ACC112 (cell line): ENCODE measurements around the gene ZNF618.

ENCODE experiments used
- H2AFZ ChIP-seq: fragments of 200-600 bp; sonication (generic); one replicate; pipeline ENCODE4 v1.6.0; 2017; ENCODE audit warnings: antibody characterized with exemption, low read length; ENCODE audit not compliant: unreplicated experiment
- H3K27ac ChIP-seq: fragments of 200-600 bp; sonication (generic); 2 replicates; pipeline ENCODE4 v1.5.1; 2014; ENCODE audit warnings: low read depth, mild to moderate bottlenecking, antibody characterized with exemption, low read length, moderate library complexity
- H3K27me3 ChIP-seq: fragments of 200-600 bp; sonication (generic); 2 replicates; pipeline ENCODE4 v1.6.1; 2014; ENCODE audit warnings: mild to moderate bottlenecking, antibody characterized with exemption, low read length, moderate library complexity, mixed read lengths; ENCODE audit not compliant: insufficient read depth
- H3K36me3 ChIP-seq: fragments of 200-600 bp; sonication (generic); 2 replicates; pipeline ENCODE4 v1.6.1; 2016; ENCODE audit warnings: mild to moderate bottlenecking, antibody characterized with exemption, low read length, moderate library complexity, mixed read lengths; ENCODE audit not compliant: insufficient read depth
- H3K4me1 ChIP-seq: fragments of 200-600 bp; sonication (generic); one replicate; pipeline ENCODE4 v1.6.1; 2016; ENCODE audit warnings: low read length, mixed read lengths; ENCODE audit not compliant: insufficient read depth, unreplicated experiment, control insufficient read depth
- H3K4me3 ChIP-seq: fragments of 200-600 bp; sonication (generic); 2 replicates; pipeline ENCODE4 v1.5.1; 2014; ENCODE audit warnings: mild to moderate bottlenecking, low read depth, low read length
- H3K79me2 ChIP-seq: fragments of 200-600 bp; sonication (generic); one replicate; pipeline ENCODE4 v1.6.0; 2016; ENCODE audit warnings: low read length; ENCODE audit not compliant: control insufficient read depth, unreplicated experiment, insufficient read depth

Gene ZNF618

GRCh38 chr9:113969343-113969742 is 93.2 kb downstream of the ZNF618 start:
- Histone ChIP-seq H3K36me3 (no peaks in the 10 kb centered on the region), H3K79me2 (no peaks in the 10 kb centered on the region), H3K27me3 (no peaks in the 10 kb centered on the region), H3K4me1 (peaks cover 3% of the 10 kb centered on the region), H3K27ac (no peak overlapping the region), H3K4me3 (no peak overlapping the region), H2AFZ (no peak overlapping the region)

GRCh38 chr9:113973226-113973625 is 97.1 kb downstream of the ZNF618 start:
- Histone ChIP-seq H3K27ac (no peak overlapping the region), H3K36me3 (no peaks in the 10 kb centered on the region), H2AFZ (no peak overlapping the region), H3K4me1 (peaks cover 3% of the 10 kb centered on the region), H3K4me3 (no peak overlapping the region), H3K27me3 (no peaks in the 10 kb centered on the region), H3K79me2 (no peaks in the 10 kb centered on the region)

- H3K36me3 ChIP-seq: no peaks in the 10 kb centered on the region
- no peak overlapping the region for H2AFZ ChIP-seq
- H3K27me3 ChIP-seq: no peaks in the 10 kb centered on the region
- no peaks in the 10 kb centered on the region for H3K79me2 ChIP-seq
- peaks cover 6% of the 10 kb centered on the region for H3K4me1 ChIP-seq
- H3K4me3 ChIP-seq: no peak overlapping the region
- H3K27ac ChIP-seq: no peak overlapping the region
Measured at GRCh38 chr9:113973963-113974413, 97.9 kb downstream of the ZNF618 start.

GRCh38 chr9:113976915-113977314 is 100.8 kb downstream of the ZNF618 start:
- no peaks in the 10 kb centered on the region for H3K36me3 ChIP-seq
- H3K4me1 ChIP-seq: peaks cover 12% of the 10 kb centered on the region
- H2AFZ ChIP-seq: no peak overlapping the region
- H3K4me3 ChIP-seq: no peak overlapping the region
- no peaks in the 10 kb centered on the region for H3K27me3 ChIP-seq
- no peaks in the 10 kb centered on the region for H3K79me2 ChIP-seq
- no peak overlapping the region for H3K27ac ChIP-seq

- no peaks in the 10 kb centered on the region for H3K27me3 ChIP-seq
- H3K27ac ChIP-seq: no peak overlapping the region
- H3K36me3 ChIP-seq: no peaks in the 10 kb centered on the region
- peaks cover 9% of the 10 kb centered on the region for H3K4me1 ChIP-seq
- H3K79me2 ChIP-seq: no peaks in the 10 kb centered on the region
- H3K4me3 ChIP-seq: no peak overlapping the region
- H2AFZ ChIP-seq: no peak overlapping the region
Measured at GRCh38 chr9:113978725-113979342, 102.7 kb downstream of the ZNF618 start.

GRCh38 chr9:113979343-113980127 is 103.4 kb downstream of the ZNF618 start:
- H3K27me3 ChIP-seq: no peaks in the 10 kb centered on the region
- no peaks in the 10 kb centered on the region for H3K36me3 ChIP-seq
- H3K27ac ChIP-seq: no peak overlapping the region
- H3K4me1 ChIP-seq: peaks cover 9% of the 10 kb centered on the region
- no peak overlapping the region for H2AFZ ChIP-seq
- no peaks in the 10 kb centered on the region for H3K79me2 ChIP-seq
- no peak overlapping the region for H3K4me3 ChIP-seq

GRCh38 chr9:113984639-113985380 is 108.7 kb downstream of the ZNF618 start:
- no peaks in the 10 kb centered on the region for H3K27me3 ChIP-seq
- H3K36me3 ChIP-seq: no peaks in the 10 kb centered on the region
- H3K27ac ChIP-seq: no peak overlapping the region
- no peak overlapping the region for H2AFZ ChIP-seq
- no peaks in the 10 kb centered on the region for H3K79me2 ChIP-seq
- no peaks in the 10 kb centered on the region for H3K4me1 ChIP-seq
- no peak overlapping the region for H3K4me3 ChIP-seq

GRCh38 chr9:113985968-113986585 is 110.0 kb downstream of the ZNF618 start:
- Histone ChIP-seq H3K4me1 (no peaks in the 10 kb centered on the region), H3K27ac (no peak overlapping the region), H3K4me3 (no peak overlapping the region), H3K36me3 (no peaks in the 10 kb centered on the region), H3K79me2 (no peaks in the 10 kb centered on the region), H3K27me3 (no peaks in the 10 kb centered on the region), H2AFZ (no peak overlapping the region)

- Histone ChIP-seq H3K27ac (no peak overlapping the region), H3K36me3 (no peaks in the 10 kb centered on the region), H3K4me3 (no peak overlapping the region), H3K79me2 (no peaks in the 10 kb centered on the region), H3K4me1 (no peaks in the 10 kb centered on the region), H2AFZ (no peak overlapping the region), H3K27me3 (no peaks in the 10 kb centered on the region)
Measured at GRCh38 chr9:113986931-113987330, 110.8 kb downstream of the ZNF618 start.

- H3K4me1 ChIP-seq: no peaks in the 10 kb centered on the region
- no peaks in the 10 kb centered on the region for H3K27me3 ChIP-seq
- no peak overlapping the region for H3K4me3 ChIP-seq
- no peaks in the 10 kb centered on the region for H3K36me3 ChIP-seq
- H3K27ac ChIP-seq: no peak overlapping the region
- no peak overlapping the region for H2AFZ ChIP-seq
- no peaks in the 10 kb centered on the region for H3K79me2 ChIP-seq
Measured at GRCh38 chr9:113987526-113987925, 111.4 kb downstream of the ZNF618 start.
